SU-DHL-6 (cell line): ENCODE measurements around the gene ATP13A3.

ENCODE experiments used
- EZH2phosphoT487 ChIP-seq: fragments of 200-600 bp; sonication (generic), shearing (Covaris generic); conservative IDR thresholded peaks from 2 replicates; pipeline ENCODE4 v1.6.1; 2018; ENCODE audit warnings: mild to moderate bottlenecking, antibody characterized with exemption, low read length, moderate library complexity, mixed read lengths
- TF ChIP-seq, protein P1 (sequence below): fragments of 200-600 bp; sonication (generic); IDR thresholded peaks from one replicate; pipeline ENCODE4 v1.5.1; 2017; ENCODE audit warnings: antibody characterized with exemption, mild to moderate bottlenecking, low read length, moderate library complexity; ENCODE audit not compliant: insufficient read depth, poor library complexity, severe bottlenecking

DNA sequence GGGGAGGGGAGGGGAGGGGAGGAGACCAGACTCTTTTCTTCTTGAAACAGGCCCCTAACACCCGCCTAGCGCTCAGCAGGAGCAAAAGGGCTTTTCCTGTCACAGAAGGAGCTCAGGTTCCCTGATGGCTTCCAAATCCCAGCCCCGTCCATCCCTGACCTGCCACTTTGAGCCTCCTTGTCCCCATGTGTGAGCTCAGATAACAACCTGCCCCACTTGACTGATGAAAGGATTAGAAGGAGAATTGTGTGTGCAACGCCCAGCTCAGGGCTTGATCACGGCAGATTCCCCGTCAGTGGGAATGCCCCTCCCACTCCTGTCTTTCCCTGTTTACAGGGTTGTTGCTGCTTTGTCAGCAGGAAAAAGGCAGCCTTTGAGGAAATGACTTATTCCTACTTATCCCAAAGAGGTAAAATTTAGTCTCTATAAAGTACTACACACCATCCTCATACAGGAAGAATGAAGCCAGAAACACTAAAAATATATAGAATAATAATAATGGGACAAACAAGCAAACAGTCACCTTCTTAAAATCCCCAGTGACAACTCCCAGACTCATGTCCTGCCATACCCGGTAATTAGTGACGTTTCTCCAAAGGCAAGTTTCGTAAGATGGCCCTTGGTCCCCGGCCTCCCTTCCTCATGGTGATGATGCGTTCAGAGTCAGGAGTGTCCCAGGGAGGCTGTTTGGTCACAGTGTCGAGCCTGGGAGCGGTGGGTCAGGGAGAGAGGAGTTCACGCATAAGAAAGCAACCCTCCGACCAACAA lies 111.1 kb downstream of the ATP13A3 start:
- TF ChIP-seq, protein P1, sequence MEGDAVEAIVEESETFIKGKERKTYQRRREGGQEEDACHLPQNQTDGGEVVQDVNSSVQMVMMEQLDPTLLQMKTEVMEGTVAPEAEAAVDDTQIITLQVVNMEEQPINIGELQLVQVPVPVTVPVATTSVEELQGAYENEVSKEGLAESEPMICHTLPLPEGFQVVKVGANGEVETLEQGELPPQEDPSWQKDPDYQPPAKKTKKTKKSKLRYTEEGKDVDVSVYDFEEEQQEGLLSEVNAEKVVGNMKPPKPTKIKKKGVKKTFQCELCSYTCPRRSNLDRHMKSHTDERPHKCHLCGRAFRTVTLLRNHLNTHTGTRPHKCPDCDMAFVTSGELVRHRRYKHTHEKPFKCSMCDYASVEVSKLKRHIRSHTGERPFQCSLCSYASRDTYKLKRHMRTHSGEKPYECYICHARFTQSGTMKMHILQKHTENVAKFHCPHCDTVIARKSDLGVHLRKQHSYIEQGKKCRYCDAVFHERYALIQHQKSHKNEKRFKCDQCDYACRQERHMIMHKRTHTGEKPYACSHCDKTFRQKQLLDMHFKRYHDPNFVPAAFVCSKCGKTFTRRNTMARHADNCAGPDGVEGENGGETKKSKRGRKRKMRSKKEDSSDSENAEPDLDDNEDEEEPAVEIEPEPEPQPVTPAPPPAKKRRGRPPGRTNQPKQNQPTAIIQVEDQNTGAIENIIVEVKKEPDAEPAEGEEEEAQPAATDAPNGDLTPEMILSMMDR, result no peak
- TF ChIP-seq EZH2phosphoT487, result no peak
